ENCODE measurements around the gene MYL6B. TPM values are rescaled to one million over a fixed set of nuclear protein-coding genes. Genes with fewer than 3 reads are reported as not detected.

The MYL6B gene
- total RNA-seq, 2 experiments from 2014 or later = 56.6 to 77.6 TPM

DNA sequence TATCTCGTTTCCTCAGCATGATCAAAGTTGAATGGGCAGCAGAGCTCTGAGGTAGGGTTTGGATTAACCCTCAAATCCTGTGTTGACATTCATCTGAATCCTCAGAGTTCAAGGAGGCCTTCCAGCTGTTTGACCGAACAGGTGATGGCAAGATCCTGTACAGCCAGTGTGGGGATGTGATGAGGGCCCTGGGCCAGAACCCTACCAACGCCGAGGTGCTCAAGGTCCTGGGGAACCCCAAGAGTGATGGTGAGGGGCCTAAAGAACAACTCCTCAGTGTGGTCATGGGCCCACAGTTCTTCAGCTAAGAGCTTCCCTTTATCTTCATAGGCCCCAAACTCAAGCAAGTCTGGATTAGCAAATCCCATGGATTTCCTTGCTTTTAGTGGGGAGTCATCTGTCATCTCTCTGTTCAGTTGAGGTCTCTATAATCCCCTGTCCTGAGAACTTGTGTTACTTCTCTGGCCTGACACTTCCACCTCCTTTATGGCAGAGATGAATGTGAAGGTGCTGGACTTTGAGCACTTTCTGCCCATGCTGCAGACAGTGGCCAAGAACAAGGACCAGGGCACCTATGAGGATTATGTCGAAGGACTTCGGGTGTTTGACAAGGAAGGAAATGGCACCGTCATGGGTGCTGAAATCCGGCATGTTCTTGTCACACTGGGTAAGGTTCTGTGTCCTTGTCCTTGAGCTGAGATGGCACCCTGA lies 7.2 kb downstream of the MYL6B start:
- DNase-seq (ENCODE audit: low spot score) = peak; percentile 13
- BruUV-seq (replicated peaks) = no TSS peak
- ChIA-PET POLR2A (interaction anchor here (0.6 to 1.7 kb wide), 8 partner anchors 16 to 533 kb away, joined by 3 to 9 read pairs (median 3); partner anchors contain the start of genes ESYT1, RNF41 and ZC3H10), CTCF (ENCODE audit: unreplicated experiment) (no interaction called here)
- H3K9me2 ChIP-seq (ENCODE audit: insufficient read depth, low read length) = no peaks in the 10 kb centered on the region
- no peaks in the 10 kb centered on the region for H3K9me3 ChIP-seq (ENCODE audit: low read length)
- intact Hi-C loops (cut with micrococcal nuclease; ENCODE audit: unreplicated experiment) = loop anchor here (2.0 kb wide), 1 partner anchor 29 kb away; the partner anchor contains the start of gene SMARCC2
- peak overlapping the region; percentile 68 for H3K27ac ChIP-seq (ENCODE audit: low read depth, low read length, poor library complexity, severe bottlenecking)
- H3K36me3 ChIP-seq (ENCODE audit: insufficient read depth, low read length) = peaks cover 68% of the 10 kb centered on the region
- no peak overlapping the region for H2AFZ ChIP-seq (ENCODE audit: low read length)
- no peak for TF ChIP-seq EZH2phosphoT487 (IDR thresholded peaks at IDR 0.05; ENCODE audit: borderline replicate concordance, low read depth, low read length)
- TF ChIP-seq, protein P1, sequence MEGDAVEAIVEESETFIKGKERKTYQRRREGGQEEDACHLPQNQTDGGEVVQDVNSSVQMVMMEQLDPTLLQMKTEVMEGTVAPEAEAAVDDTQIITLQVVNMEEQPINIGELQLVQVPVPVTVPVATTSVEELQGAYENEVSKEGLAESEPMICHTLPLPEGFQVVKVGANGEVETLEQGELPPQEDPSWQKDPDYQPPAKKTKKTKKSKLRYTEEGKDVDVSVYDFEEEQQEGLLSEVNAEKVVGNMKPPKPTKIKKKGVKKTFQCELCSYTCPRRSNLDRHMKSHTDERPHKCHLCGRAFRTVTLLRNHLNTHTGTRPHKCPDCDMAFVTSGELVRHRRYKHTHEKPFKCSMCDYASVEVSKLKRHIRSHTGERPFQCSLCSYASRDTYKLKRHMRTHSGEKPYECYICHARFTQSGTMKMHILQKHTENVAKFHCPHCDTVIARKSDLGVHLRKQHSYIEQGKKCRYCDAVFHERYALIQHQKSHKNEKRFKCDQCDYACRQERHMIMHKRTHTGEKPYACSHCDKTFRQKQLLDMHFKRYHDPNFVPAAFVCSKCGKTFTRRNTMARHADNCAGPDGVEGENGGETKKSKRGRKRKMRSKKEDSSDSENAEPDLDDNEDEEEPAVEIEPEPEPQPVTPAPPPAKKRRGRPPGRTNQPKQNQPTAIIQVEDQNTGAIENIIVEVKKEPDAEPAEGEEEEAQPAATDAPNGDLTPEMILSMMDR (conservative IDR thresholded peaks at IDR 0.05; ENCODE audit: low read length) = no peak
- peak overlapping the region; percentile 98 for H3K4me2 ChIP-seq (ENCODE audit: low read length)
- peaks cover 30% of the 10 kb centered on the region for H3K79me2 ChIP-seq (ENCODE audit: insufficient read depth, low read depth, low read length)
- H4K20me1 ChIP-seq (ENCODE audit: insufficient read depth, low read length) = peaks cover 9% of the 10 kb centered on the region; the same call in 1 of the 2 replicates
- peaks cover 32% of the 10 kb centered on the region for H3K4me1 ChIP-seq (ENCODE audit: insufficient read depth, low read length, poor library complexity, severe bottlenecking)
- H3K4me3 ChIP-seq (ENCODE audit: low read depth, low read length, poor library complexity, severe bottlenecking) = peak overlapping the region; percentile 98

DNA sequence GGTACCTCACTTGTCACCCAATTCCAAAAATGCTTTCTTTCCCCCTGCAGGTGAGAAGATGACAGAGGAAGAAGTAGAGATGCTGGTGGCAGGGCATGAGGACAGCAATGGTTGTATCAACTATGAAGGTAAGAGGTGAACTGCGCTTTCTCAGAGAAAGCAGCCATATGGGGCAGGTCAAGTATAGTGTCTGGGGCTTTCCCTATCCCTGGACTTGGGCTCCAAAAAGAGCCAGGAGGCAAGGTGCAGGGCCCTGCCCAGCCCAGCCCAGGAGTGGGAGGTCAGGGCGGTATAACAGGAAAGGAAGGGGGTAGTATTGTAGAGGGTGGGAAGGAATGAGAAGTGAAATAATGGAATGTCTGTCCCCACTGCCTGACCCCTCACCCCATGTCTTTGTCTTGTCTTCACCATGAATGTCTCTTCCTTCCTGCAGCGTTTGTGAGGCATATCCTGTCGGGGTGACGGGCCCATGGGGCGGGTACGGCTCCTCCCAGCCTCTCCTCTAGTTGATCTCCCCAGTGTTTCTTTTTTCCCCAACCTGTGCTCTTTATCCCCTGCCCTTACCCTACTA lies 7.9 kb downstream of the MYL6B start:
- H3K27ac ChIP-seq (ENCODE audit: low read depth, low read length, poor library complexity, severe bottlenecking) = peak overlapping the region; percentile 68
- TF ChIP-seq, protein P1 (conservative IDR thresholded peaks at IDR 0.05; ENCODE audit: low read length) = no peak
- no peak for TF ChIP-seq EZH2phosphoT487 (IDR thresholded peaks at IDR 0.05; ENCODE audit: borderline replicate concordance, low read depth, low read length)
- peaks cover 32% of the 10 kb centered on the region for H3K4me1 ChIP-seq (ENCODE audit: insufficient read depth, low read length, poor library complexity, severe bottlenecking)
- BruUV-seq (replicated peaks) = no TSS peak
- H3K4me2 ChIP-seq (ENCODE audit: low read length) = peak overlapping the region; percentile 98
- peaks cover 9% of the 10 kb centered on the region; the same call in 1 of the 2 replicates for H4K20me1 ChIP-seq (ENCODE audit: insufficient read depth, low read length)
- peak overlapping the region; percentile 98 for H3K4me3 ChIP-seq (ENCODE audit: low read depth, low read length, poor library complexity, severe bottlenecking)
- no peaks in the 10 kb centered on the region for H3K9me3 ChIP-seq (ENCODE audit: low read length)
- H3K36me3 ChIP-seq (ENCODE audit: insufficient read depth, low read length) = peaks cover 74% of the 10 kb centered on the region
- CTCF ChIA-PET (ENCODE audit: unreplicated experiment) = no interaction called here
- intact Hi-C loops (cut with micrococcal nuclease; ENCODE audit: unreplicated experiment) = no loop called here
- H3K79me2 ChIP-seq (ENCODE audit: insufficient read depth, low read depth, low read length) = peaks cover 30% of the 10 kb centered on the region
- no peaks in the 10 kb centered on the region for H3K9me2 ChIP-seq (ENCODE audit: insufficient read depth, low read length)
- H2AFZ ChIP-seq (ENCODE audit: low read length) = no peak overlapping the region
- POLR2A ChIA-PET = interaction anchor here (0.8 to 1.1 kb wide), 2 partner anchors 16 to 43 kb away, joined by 3 read pairs; no protein-coding TSS in a partner anchor
- peak; percentile 28 for DNase-seq (ENCODE audit: low spot score)
